Lung (tissue), 12 donors: ENCODE results near the gene KLRF2. TPM values are rescaled to one million over a fixed set of nuclear protein-coding genes. Genes with fewer than 3 reads are reported as not detected.

ENCODE experiments used
- ATAC-seq: fragments of 200-7000 bp; cut with Tn5 transposase; one replicate; pipeline ENCODE4 v1.9.1; 2020; ENCODE audit warnings: moderate number of reproducible peaks; ENCODE audit not compliant: insufficient read depth, low FRiP score
- DNase-seq, 3 donors: peaks; one replicate each; pipeline ENCODE4 v3.0.0-alpha.2; 2013 to 2017
- H3K27ac ChIP-seq, 2 donors: one replicate each; pipeline ENCODE4 v1.5.1; 2013; ENCODE audit warnings: mild to moderate bottlenecking in 2 of 2, moderate library complexity in 2 of 2, control low read depth in 1 of 2, inconsistent platforms in 1 of 2, low read depth in 1 of 2, low read length in 1 of 2
- H3K27me3 ChIP-seq, 3 donors: one replicate each; pipeline ENCODE4 v1.5.1; 2013; ENCODE audit warnings: low read length in 2 of 3; ENCODE audit not compliant: control insufficient read depth in 3 of 3, insufficient read depth in 3 of 3
- H3K36me3 ChIP-seq, 4 donors: one replicate each; pipeline ENCODE4 v1.5.1; 2013; ENCODE audit warnings: low read length in 4 of 4, mild to moderate bottlenecking in 1 of 4, moderate library complexity in 1 of 4; ENCODE audit not compliant: control insufficient read depth in 4 of 4, insufficient read depth in 4 of 4
- H3K4me1 ChIP-seq, 5 donors: one replicate each; pipeline ENCODE4 v1.5.1; 2013; ENCODE audit warnings: low read length in 5 of 5, mild to moderate bottlenecking in 2 of 5, moderate library complexity in 1 of 5; ENCODE audit not compliant: control insufficient read depth in 5 of 5, insufficient read depth in 5 of 5
- H3K4me3 ChIP-seq: one replicate; pipeline ENCODE4 v1.5.1; 2013; ENCODE audit warnings: mild to moderate bottlenecking, control low read depth, moderate library complexity
- H3K9ac ChIP-seq, 2 donors: one replicate each; pipeline ENCODE4 v1.5.1; 2013; ENCODE audit warnings: low read length in 2 of 2, control low read depth in 1 of 2; ENCODE audit not compliant: insufficient read depth in 1 of 2
- H3K9me3 ChIP-seq, 4 donors: one replicate each; pipeline ENCODE4 v1.5.1; 2013; ENCODE audit warnings: low read length in 3 of 4, mild to moderate bottlenecking in 1 of 4, moderate library complexity in 1 of 4; ENCODE audit not compliant: control insufficient read depth in 4 of 4, insufficient read depth in 3 of 4
- WGBS, 2 donors: extraction: QIAGEN DNeasy Blood & Tissue Kit; methylation state at CpG; one replicate each; pipeline ENCODE4 v1.1.7; 2013; 5-methylcytosine and 5-hydroxymethylcytosine counted together
- polyA plus RNA-seq, 2 donors: library from polyadenylated mRNA; stranded (reverse); fragments of 200-250 nt; gene quantifications; one replicate each; pipeline ENCODE4 v1.2.1, GENCODE V29; 2013
- total RNA-seq, 2 donors: library from RNA; depleted of rRNA in 1 of 2; stranded (reverse); fragments of >200 nt in 1 of 2; gene quantifications; one replicate each; pipeline ENCODE4 v1.2.1, GENCODE V29; 2014 to 2021
- TF ChIP-seq, protein P1 (sequence below): IDR thresholded peaks from 2 replicates; pipeline ENCODE4 v1.5.1; 2012; ENCODE audit warnings: mild to moderate bottlenecking; ENCODE audit errors: control extremely low read depth, extremely low read depth
- donor health status: control.
- donor health status: control.
- donor health status: Bipolar disorder and iron deficiency.
- donor health status: healthy.
- donor health status: DM: yes; HTN: yes; CAD: no.

The KLRF2 gene
- total and polyA plus RNA-seq, 4 donors, result not detected

DNA sequence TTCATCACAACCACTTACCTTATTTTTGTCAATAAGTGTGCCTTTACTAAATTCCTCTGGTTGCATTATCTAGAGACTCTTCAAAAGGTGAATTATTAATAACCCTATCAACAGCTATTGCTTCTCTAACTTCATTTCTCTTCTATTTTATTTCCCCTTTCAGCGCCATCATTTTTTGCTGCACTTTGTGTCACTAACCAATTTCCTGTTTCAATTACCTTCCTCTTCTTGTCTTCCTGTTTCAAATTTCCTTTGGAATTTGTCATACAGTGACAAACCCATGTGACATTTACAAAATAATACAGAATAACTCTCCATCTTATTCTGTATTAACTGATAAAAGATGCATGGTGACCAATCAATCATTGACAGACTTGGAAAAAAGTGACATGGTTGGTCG lies 63.1 kb downstream of the KLRF2 start:
- Histone ChIP-seq H3K27me3 (peaks cover 0 to 6% (median 2%) of the 10 kb centered on the region in 3 donors), H3K9ac (no peak overlapping the region), H3K36me3 (no peaks in the 10 kb centered on the region), H3K27ac (no peak overlapping the region), H3K4me3 (no peak overlapping the region), H3K4me1 (no peaks in the 10 kb centered on the region), H3K9me3 (no peaks in the 10 kb centered on the region)
- ATAC-seq (no peak), DNase-seq (no peak)
- TF ChIP-seq, protein P1, sequence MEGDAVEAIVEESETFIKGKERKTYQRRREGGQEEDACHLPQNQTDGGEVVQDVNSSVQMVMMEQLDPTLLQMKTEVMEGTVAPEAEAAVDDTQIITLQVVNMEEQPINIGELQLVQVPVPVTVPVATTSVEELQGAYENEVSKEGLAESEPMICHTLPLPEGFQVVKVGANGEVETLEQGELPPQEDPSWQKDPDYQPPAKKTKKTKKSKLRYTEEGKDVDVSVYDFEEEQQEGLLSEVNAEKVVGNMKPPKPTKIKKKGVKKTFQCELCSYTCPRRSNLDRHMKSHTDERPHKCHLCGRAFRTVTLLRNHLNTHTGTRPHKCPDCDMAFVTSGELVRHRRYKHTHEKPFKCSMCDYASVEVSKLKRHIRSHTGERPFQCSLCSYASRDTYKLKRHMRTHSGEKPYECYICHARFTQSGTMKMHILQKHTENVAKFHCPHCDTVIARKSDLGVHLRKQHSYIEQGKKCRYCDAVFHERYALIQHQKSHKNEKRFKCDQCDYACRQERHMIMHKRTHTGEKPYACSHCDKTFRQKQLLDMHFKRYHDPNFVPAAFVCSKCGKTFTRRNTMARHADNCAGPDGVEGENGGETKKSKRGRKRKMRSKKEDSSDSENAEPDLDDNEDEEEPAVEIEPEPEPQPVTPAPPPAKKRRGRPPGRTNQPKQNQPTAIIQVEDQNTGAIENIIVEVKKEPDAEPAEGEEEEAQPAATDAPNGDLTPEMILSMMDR, result no peak
- 28 to 49% methylated on average over 2 of the region's 2 CpGs for WGBS, 2 donors

Other genes with a start within 250 kb of the KLRF2 start
- 10 to 100 TPM; 11.6 to 30.5 TPM for gene CLEC2D, start 211.8 kb upstream of the KLRF2 start, total RNA-seq
- 1 to 10 TPM; 4.4 to 6.4 TPM for gene CLEC2D, start 211.8 kb upstream of the KLRF2 start, polyA plus RNA-seq
- 1 to 10 TPM in 1 of 2 donors, under 1 TPM in 1; 0.74 to 2.1 TPM for gene CLECL1, start 148.4 kb upstream of the KLRF2 start, total RNA-seq
- 1 to 10 TPM in 1 of 2 donors, under 1 TPM in 1; 0.72 to 1.9 TPM for gene CLECL1, start 148.4 kb upstream of the KLRF2 start, polyA plus RNA-seq
- 10 to 100 TPM in 1 of 2 donors, 1 to 10 TPM in 1; 5.2 to 17.4 TPM for gene CD69, start 120.6 kb upstream of the KLRF2 start, total RNA-seq
- gene CD69, start 120.6 kb upstream of the KLRF2 start, polyA plus RNA-seq, result 10 to 100 TPM in 1 of 2 donors, 1 to 10 TPM in 1; 3.9 to 14.2 TPM
- gene KLRF1, start 54.0 kb upstream of the KLRF2 start, total RNA-seq, result 1 to 10 TPM; 1.1 to 2.2 TPM
- gene KLRF1, start 54.0 kb upstream of the KLRF2 start, polyA plus RNA-seq, result 1 to 10 TPM; 1.4 TPM
- gene CLEC2B, start 12.1 kb upstream of the KLRF2 start, total RNA-seq, result 10 to 100 TPM; 14.1 to 70.1 TPM
- gene CLEC2B, start 12.1 kb upstream of the KLRF2 start, polyA plus RNA-seq, result 10 to 100 TPM; 17.0 to 19.0 TPM
- not detected for gene CLEC2A, start 50.9 kb downstream of the KLRF2 start, total RNA-seq
- not detected for gene CLEC2A, start 50.9 kb downstream of the KLRF2 start, polyA plus RNA-seq
- 10 to 100 TPM; 13.8 to 15.0 TPM for gene CLEC12A, start 89.9 kb downstream of the KLRF2 start, total RNA-seq
- 10 to 100 TPM; 19.2 to 21.9 TPM for gene CLEC12A, start 89.9 kb downstream of the KLRF2 start, polyA plus RNA-seq
- gene CLEC1B, start 117.6 kb downstream of the KLRF2 start, total RNA-seq, result 1 to 10 TPM in 1 of 2 donors, not detected in 1; 2.2 TPM
- gene CLEC1B, start 117.6 kb downstream of the KLRF2 start, polyA plus RNA-seq, result 1 to 10 TPM in 1 of 2 donors, under 1 TPM in 1; 0.57 to 1.5 TPM
- 1 to 10 TPM; 2.6 to 3.2 TPM for gene CLEC12B, start 129.1 kb downstream of the KLRF2 start, total RNA-seq
- 1 to 10 TPM in 1 of 2 donors, under 1 TPM in 1; 0.41 to 2.5 TPM for gene CLEC12B, start 129.1 kb downstream of the KLRF2 start, polyA plus RNA-seq
- under 1 TPM; 0.12 to 0.60 TPM for gene CLEC9A, start 149.2 kb downstream of the KLRF2 start, total RNA-seq
- gene CLEC9A, start 149.2 kb downstream of the KLRF2 start, polyA plus RNA-seq, result under 1 TPM; 0.14 to 0.52 TPM
- gene CLEC1A, start 217.5 kb downstream of the KLRF2 start, total RNA-seq, result 10 to 100 TPM in 1 of 2 donors, 1 to 10 TPM in 1; 7.8 to 18.7 TPM
- 1 to 10 TPM; 6.8 to 9.9 TPM for gene CLEC1A, start 217.5 kb downstream of the KLRF2 start, polyA plus RNA-seq
- gene CLEC7A, start 248.7 kb downstream of the KLRF2 start, total RNA-seq, result 10 to 100 TPM; 16.8 to 50.8 TPM
- gene CLEC7A, start 248.7 kb downstream of the KLRF2 start, polyA plus RNA-seq, result 10 to 100 TPM; 18.4 to 45.4 TPM